K562 (cell line): ENCODE data around the gene MED20. TPM values are rescaled to one million over a fixed set of nuclear protein-coding genes. Genes with fewer than 3 reads are reported as not detected.

Source experiments
- ATAC-seq: fragments of 200-7000 bp; cut with Tn5 transposase; 3 replicates; pipeline ENCODE4 v1.9.1; 2020; ENCODE audit warnings: moderate library complexity
- BruUV-seq: library from RNA; stranded (reverse); fragments of 400-500 nt; replicated peaks from 2 replicates; lab custom pipeline; 2021; lab: Mats Ljungman, UMichigan
- CTCF ChIA-PET: fragments of 300-600 bp; formaldehyde crosslinking; extraction: SDS; loops from one replicate; lab custom pipeline; 2021; ENCODE audit warnings: low intra/inter-chr PET ratio; lab: Yijun Ruan, JAX
- POLR2A ChIA-PET: fragments of 300-600, 350-650 bp; sonication (Branson Sonifier 250); formaldehyde crosslinking; extraction: SDS; loops from one replicate; lab custom pipeline; 2021; ENCODE audit warnings: antibody characterized with exemption, inconsistent platforms; lab: Yijun Ruan, JAX
- DNase-seq, 4 experiments: peaks; one replicate each; pipeline versions ENCODE4 v3.0.0 to v3.0.0-alpha.2; 2011 to 2018; ENCODE audit warnings: low spot score in 3 of 4, mixed read lengths in 3 of 4; ENCODE audit errors: extremely low read depth in 1 of 4
- FAIRE-seq: peaks from 2 replicates; lab custom pipeline; 2011; peaks lifted over from hg19 to GRCh38; lab: Jason Lieb, UNC
- H2AFZ ChIP-seq: 2 replicates; pipeline ENCODE4 v1.6.0; 2011; ENCODE audit warnings: low read depth, low read length, control low read depth, inconsistent platforms
- H3K27ac ChIP-seq: fragments of 200-600 bp; 3 replicates; pipeline ENCODE4 v1.8.0; 2011; ENCODE audit warnings: low read depth, mild to moderate bottlenecking, control low read depth, inconsistent platforms, low read length, moderate library complexity, mixed read lengths; ENCODE audit errors: extremely low read depth
- H3K27me3 ChIP-seq, 2 experiments: fragments of 300-600 bp in 1 of 2; 2 replicates in 1 of 2; 3 replicates in 1 of 2; pipeline versions ENCODE4 v1.6.0 to v1.8.0; 2011; ENCODE audit warnings: inconsistent platforms in 2 of 2, low read length in 2 of 2, mild to moderate bottlenecking in 1 of 2, mixed read lengths in 1 of 2, moderate library complexity in 1 of 2; ENCODE audit not compliant: control insufficient read depth in 2 of 2, insufficient read depth in 2 of 2
- H3K36me3 ChIP-seq: fragments of 300-600 bp; 3 replicates; pipeline ENCODE4 v1.8.0; 2011; ENCODE audit warnings: mild to moderate bottlenecking, low read length, inconsistent platforms; ENCODE audit not compliant: control insufficient read depth, insufficient read depth
- H3K4me1 ChIP-seq, 2 experiments: fragments of 200-600 bp in 1 of 2; replicated peaks in 1 of 2; 2 replicates in 1 of 2; 3 replicates in 1 of 2; pipeline versions ENCODE4 v1.5.1 to v1.8.0; 2011; ENCODE audit warnings: inconsistent platforms in 2 of 2, low read length in 2 of 2, mild to moderate bottlenecking in 1 of 2, mixed read lengths in 1 of 2, moderate library complexity in 1 of 2; ENCODE audit not compliant: control insufficient read depth in 2 of 2, insufficient read depth in 2 of 2
- H3K4me2 ChIP-seq: 2 replicates; pipeline ENCODE4 v1.6.1; 2011; ENCODE audit warnings: low read length, control low read depth, inconsistent platforms, mixed read lengths; ENCODE audit not compliant: insufficient read depth
- H3K4me3 ChIP-seq: fragments of 200-600 bp; sonication (generic), shearing (Covaris generic); 2 replicates; pipeline ENCODE4 v1.5.1; 2016; ENCODE audit warnings: control low read depth, inconsistent platforms
- H3K79me2 ChIP-seq: fragments of 200-600 bp; 3 replicates; pipeline ENCODE4 v1.8.0; 2011; ENCODE audit warnings: low read length, inconsistent platforms; ENCODE audit not compliant: control insufficient read depth, insufficient read depth
- H3K9ac ChIP-seq, 2 experiments: 2 replicates each; pipeline versions ENCODE4 v1.6.0 to v1.6.1; 2011; ENCODE audit warnings: low read depth in 2 of 2, low read length in 2 of 2, control low read depth in 1 of 2, inconsistent platforms in 1 of 2, mild to moderate bottlenecking in 1 of 2, mixed read lengths in 1 of 2; ENCODE audit not compliant: insufficient read depth in 1 of 2
- H3K9me1 ChIP-seq: one replicate; pipeline ENCODE4 v1.6.0; 2011; ENCODE audit warnings: inconsistent platforms, mild to moderate bottlenecking, low read length, moderate library complexity; ENCODE audit not compliant: control insufficient read depth, insufficient read depth
- H3K9me3 ChIP-seq: replicated peaks from 2 replicates; pipeline ENCODE4 v1.5.1; 2011; ENCODE audit warnings: low read depth, low read length, inconsistent platforms; ENCODE audit not compliant: control insufficient read depth, insufficient read depth
- H4K20me1 ChIP-seq: replicated peaks from 2 replicates; pipeline ENCODE4 v1.6.1; 2011; ENCODE audit warnings: low read length, inconsistent platforms, mixed read lengths; ENCODE audit not compliant: control insufficient read depth, insufficient read depth
- CBX3 ChIP-seq, 2 experiments: IDR thresholded peaks; 1 replicate in 1 of 2; 2 replicates in 1 of 2; pipeline ENCODE4 v1.6.1; 2012; ENCODE audit warnings: inconsistent platforms in 2 of 2, low read length in 2 of 2, borderline replicate concordance in 1 of 2, control low read depth in 1 of 2
- CHD4 ChIP-seq: fragments of 200-600 bp; sonication (generic); IDR thresholded peaks from 3 replicates; pipeline ENCODE4 v1.6.1; 2012; ENCODE audit warnings: low read depth, mild to moderate bottlenecking, mixed read lengths, low read length, inconsistent platforms; ENCODE audit not compliant: insufficient read depth, insufficient replicate concordance, poor library complexity, severe bottlenecking
- COPS2 ChIP-seq: fragments of 450-650 bp; conservative IDR thresholded peaks from 2 replicates; pipeline ENCODE4 v1.6.1; 2016; ENCODE audit warnings: mild to moderate bottlenecking, moderate library complexity
- CREB1 ChIP-seq, 2 experiments: sonication (generic) in 1 of 2; formaldehyde crosslinking in 1 of 2; IDR thresholded peaks; 2 replicates each; pipeline versions ENCODE4 v1.6.1 to v1.8.0; 2012 to 2022; ENCODE audit warnings: inconsistent platforms in 1 of 2, mild to moderate bottlenecking in 1 of 2, missing genetic modification reagents in 1 of 2, moderate library complexity in 1 of 2
- FOXK1 ChIP-seq: sonication (generic); formaldehyde crosslinking; IDR thresholded peaks from 2 replicates; pipeline ENCODE4 v1.8.0; 2022; ENCODE audit warnings: missing genetic modification reagents, mild to moderate bottlenecking, borderline replicate concordance
- HBP1 ChIP-seq: fragments of 450-650 bp; formaldehyde crosslinking; IDR thresholded peaks from 2 replicates; pipeline ENCODE4 v1.4.0; 2022; ENCODE audit warnings: missing genetic modification characterization
- MAFF ChIP-seq: IDR thresholded peaks from 2 replicates; pipeline ENCODE4 v1.6.1; 2012; ENCODE audit warnings: low read length, improper control_type of control experiment
- MTA3 ChIP-seq: fragments of 450-650 bp; formaldehyde crosslinking; IDR thresholded peaks from 2 replicates; pipeline ENCODE4 v1.6.1; 2017; ENCODE audit warnings: mild to moderate bottlenecking, borderline replicate concordance
- PHF8 ChIP-seq: fragments of 200-600 bp; sonication (generic); IDR thresholded peaks from 2 replicates; pipeline ENCODE4 v1.6.1; 2012; ENCODE audit warnings: mixed run types, mild to moderate bottlenecking, inconsistent platforms, low read length, moderate library complexity, borderline replicate concordance
- POLR2AphosphoS2 ChIP-seq: IDR thresholded peaks from 2 replicates; pipeline ENCODE4 v1.6.1; 2012; ENCODE audit warnings: low read length, improper control_type of control experiment
- PYGO2 ChIP-seq: fragments of 450-650 bp; IDR thresholded peaks from 2 replicates; pipeline ENCODE4 v1.6.1; 2016; ENCODE audit warnings: mild to moderate bottlenecking, missing genetic modification characterization, moderate library complexity, missing compliant biosample characterization
- RNF2 ChIP-seq: sonication (generic); IDR thresholded peaks from 2 replicates; pipeline ENCODE4 v1.6.1; 2016
- SMAD3 ChIP-seq: fragments of 450-650 bp; formaldehyde crosslinking; conservative IDR thresholded peaks from 2 replicates; pipeline ENCODE4 v1.4.0; 2020; ENCODE audit warnings: mild to moderate bottlenecking
- ZC3H11A ChIP-seq: IDR thresholded peaks from 2 replicates; pipeline ENCODE4 v1.6.1; 2012; ENCODE audit warnings: low read depth, low read length, improper control_type of control experiment
- ZNF639 ChIP-seq, 2 experiments: fragments of 200-800 bp in 1 of 2; sonication (Bioruptor generic) in 1 of 2; sonication (generic) in 1 of 2; formaldehyde crosslinking in 1 of 2; IDR thresholded peaks in 1 of 2; conservative IDR thresholded peaks in 1 of 2; 2 replicates each; pipeline versions ENCODE4 v1.5.0 to v1.6.1; 2016 to 2020; ENCODE audit warnings: missing compliant biosample characterization in 1 of 2, missing genetic modification characterization in 1 of 2, missing genetic modification reagents in 1 of 2
- ZNF76 ChIP-seq: fragments of 250-450 bp; sonication (Bioruptor Pico); IDR thresholded peaks from 2 replicates; pipeline ENCODE4 v1.4.0; 2020; ENCODE audit warnings: mild to moderate bottlenecking, moderate library complexity, borderline replicate concordance
- WGBS: fragments of 100-300 bp; shearing (Covaris generic); methylation state at CpG from one replicate; pipeline ENCODE4 v1.1.6; 2016; ENCODE audit warnings: low coverage, mixed read lengths; ENCODE audit not compliant: insufficient coverage; ENCODE audit errors: missing lambda C conversion rate; 5-methylcytosine and 5-hydroxymethylcytosine counted together
- in situ Hi-C: fragments of 300-500 bp; cut with MboI; formaldehyde crosslinking; loops from 4 replicates; pipeline ENCODE4 v1.15.0; 2018; ENCODE audit warnings: inconsistent platforms, mixed read lengths
- intact Hi-C: fragments of 100-400 bp; cut with micrococcal nuclease; formaldehyde crosslinking; loops from 2 replicates; pipeline ENCODE4 v1.14.2; 2022
- polyA plus RNA-seq, 8 experiments: library from polyadenylated mRNA; depleted of rRNA in 4 of 8; stranded (reverse) in 5 of 8; unstranded in 3 of 8; fragments of >200 nt; fragmentation: Nextera tagmentation in 2 of 8; fragmentation: Illumina TruSeq in 1 of 8; extraction: Ambion mirVana in 2 of 8; extraction: Trizol in 1 of 8; gene quantifications; 2 replicates each; pipeline versions ENCODE4 v1.2.1 to v1.2.3, GENCODE V29; 2011 to 2014; ENCODE audit warnings: inconsistent platforms in 1 of 8, missing spikeins in 1 of 8
- total RNA-seq, 7 experiments: library from RNA; depleted of rRNA in 6 of 7; stranded (reverse); fragments of >200 nt in 6 of 7; fragmentation: Illumina TruSeq in 2 of 7; extraction: Trizol in 2 of 7; gene quantifications; 2 replicates each; pipeline versions ENCODE4 v1.2.1 to v1.2.3, GENCODE V29; 2011 to 2021; ENCODE audit warnings: low replicate concordance in 1 of 7
- TF ChIP-seq, protein P1 (sequence below): fragments of 250-450 bp; sonication (Bioruptor Pico); IDR thresholded peaks from 2 replicates; pipeline ENCODE4 v1.8.0; 2022; ENCODE audit warnings: inconsistent platforms, mild to moderate bottlenecking, moderate library complexity, borderline replicate concordance

MED20 gene
- total and polyA plus RNA-seq, 9 of the 15 experiments (the other 6 are each of a cell fraction or from before 2014, with no cell fraction given) = 27.3 to 80.9 (median 46.0) TPM

- Histone ChIP-seq H3K79me2 (peaks cover 37% of the 10 kb centered on the region), H3K9me3 (no peaks in the 10 kb centered on the region), H3K27ac (no peak overlapping the region), H3K27me3 (no peaks in the 10 kb centered on the region), H2AFZ (no peak overlapping the region), H3K4me2 (no peak overlapping the region), H3K4me3 (no peak overlapping the region), H3K9ac (no peak overlapping the region), H3K4me1 (peaks cover 3 to 7% of the 10 kb centered on the region in 2 experiments; a peak in 4 of 5 replicates), H3K9me1 (no peaks in the 10 kb centered on the region), H4K20me1 (no peaks in the 10 kb centered on the region), H3K36me3 (peaks cover 65% of the 10 kb centered on the region)
- TF ChIP-seq MTA3 (no peak), CREB1 (IDR thresholded peaks at IDR 0.05) (no peak), CREB1 (CRISPR knock-in tag; IDR thresholded peaks at IDR 0.05) (no peak), PYGO2 (tag) (no peak), ZNF639 (CRISPR knock-in tag; conservative IDR thresholded peaks at IDR 0.05 in 1 of 2, IDR thresholded peaks at IDR 0.05 in 1 of 2) (no peak), POLR2AphosphoS2 (no peak), COPS2 (no peak), CHD4 (no peak), ZC3H11A (no peak), CBX3 (IDR thresholded peaks at IDR 0.05; ENCODE audit: borderline replicate concordance in 1 of 2, low read length in 2 of 2) (no peak), HBP1 (CRISPR knock-in tag) (no peak), MAFF (no peak), SMAD3 (CRISPR knock-in tag) (no peak), PHF8 (no peak), RNF2 (no peak), ZNF76 (CRISPR knock-in tag) (no peak), FOXK1 (CRISPR knock-in tag) (no peak)
- TF ChIP-seq, protein P1, sequence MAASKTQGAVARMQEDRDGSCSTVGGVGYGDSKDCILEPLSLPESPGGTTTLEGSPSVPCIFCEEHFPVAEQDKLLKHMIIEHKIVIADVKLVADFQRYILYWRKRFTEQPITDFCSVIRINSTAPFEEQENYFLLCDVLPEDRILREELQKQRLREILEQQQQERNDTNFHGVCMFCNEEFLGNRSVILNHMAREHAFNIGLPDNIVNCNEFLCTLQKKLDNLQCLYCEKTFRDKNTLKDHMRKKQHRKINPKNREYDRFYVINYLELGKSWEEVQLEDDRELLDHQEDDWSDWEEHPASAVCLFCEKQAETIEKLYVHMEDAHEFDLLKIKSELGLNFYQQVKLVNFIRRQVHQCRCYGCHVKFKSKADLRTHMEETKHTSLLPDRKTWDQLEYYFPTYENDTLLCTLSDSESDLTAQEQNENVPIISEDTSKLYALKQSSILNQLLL (CRISPR knock-in tag) = no peak
- in situ Hi-C loops = no loop called here
- WGBS = 88% methylated on average over 2 of the region's 2 CpGs
- FAIRE-seq (no peak), ATAC-seq (no peak), DNase-seq (no peak)
- intact Hi-C loops = no loop called here
- ChIA-PET CTCF (no interaction called here), POLR2A (interaction anchor here (0.6 to 3.9 kb wide), 3 partner anchors 10 to 152 kb away, joined by 3 to 16 read pairs (median 4); partner anchors contain the start of gene TOMM6)
- BruUV-seq = no TSS peak
Observed at GRCh38 chr6:41914343-41914742, 6.6 kb downstream of the MED20 start.
